ENCODE measurements around the gene NANOGP8. TPM values are rescaled to one million over a fixed set of nuclear protein-coding genes. Genes with fewer than 3 reads are reported as not detected.

The NANOGP8 gene
- total and polyA plus RNA-seq, 7 experiments from 2014 or later: not detected

DNA sequence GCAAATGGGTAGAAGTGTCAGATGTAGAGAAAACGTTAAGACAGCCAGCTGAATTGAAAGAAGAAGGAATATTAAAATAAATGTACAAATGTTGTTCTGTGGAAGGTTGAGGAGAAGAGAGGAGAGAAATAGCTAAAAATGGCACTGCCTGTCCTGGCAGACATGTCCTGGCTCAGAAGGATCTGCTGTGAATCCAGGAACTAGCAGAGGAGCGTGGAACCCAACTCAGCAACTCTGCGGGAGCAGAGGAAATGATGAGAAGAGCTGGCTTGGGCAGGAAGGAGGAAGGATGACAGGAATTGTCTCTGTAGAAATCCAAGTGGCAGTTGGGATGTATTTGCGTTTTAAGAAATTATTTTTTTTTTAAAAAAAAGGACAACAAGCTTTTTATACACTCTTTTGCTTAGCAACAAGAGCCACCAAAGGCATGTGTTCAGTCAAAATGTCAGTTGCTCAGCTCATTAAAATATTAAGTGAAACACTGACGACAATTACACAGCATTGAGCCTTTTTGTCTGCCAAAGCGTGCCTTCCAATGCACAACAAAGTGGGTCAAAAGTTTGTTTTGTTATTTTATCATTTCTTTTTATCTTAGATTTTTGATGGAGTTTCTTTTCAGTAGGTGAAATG, 16.1 kb downstream of the NANOGP8 start:
- Histone ChIP-seq H3K36me3 (ENCODE audit: control insufficient read depth in 2 of 3, insufficient read depth in 3 of 3, low read length in 3 of 3) (no peaks in the 10 kb centered on the region), H3K27ac (ENCODE audit: low read depth, low read length) (no peak overlapping the region), H3K4me1 (ENCODE audit: control insufficient read depth in 2 of 2, insufficient read depth in 2 of 2, low read length in 2 of 2) (no peaks in the 10 kb centered on the region), H3K27me3 (ENCODE audit: control insufficient read depth in 2 of 2, insufficient read depth in 2 of 2, low read length in 2 of 2) (no peaks in the 10 kb centered on the region), H3K9me3 (ENCODE audit: control insufficient read depth in 2 of 3, low read length in 3 of 3) (no peaks in the 10 kb centered on the region), H3K4me3 (ENCODE audit: low read length) (no peak overlapping the region)
- ATAC-seq (no peak), DNase-seq (no peak)
- CTCF ChIA-PET: no interaction called here
- intact Hi-C loops (cut with micrococcal nuclease): no loop called here
- no peaks in the 10 kb centered on the region for H3K4me1 Mint-ChIP-seq
- H3K4me3 Mint-ChIP-seq: no peak overlapping the region
- H3K36me3 Mint-ChIP-seq: no peaks in the 10 kb centered on the region
- no peaks in the 10 kb centered on the region for H3K9me3 Mint-ChIP-seq
- H3K27me3 Mint-ChIP-seq: peaks cover 0 to 14% (median 5%) of the 10 kb centered on the region in 5 donors
- no peak overlapping the region for H3K27ac Mint-ChIP-seq
- POLR2A ChIA-PET: no interaction called here

DNA sequence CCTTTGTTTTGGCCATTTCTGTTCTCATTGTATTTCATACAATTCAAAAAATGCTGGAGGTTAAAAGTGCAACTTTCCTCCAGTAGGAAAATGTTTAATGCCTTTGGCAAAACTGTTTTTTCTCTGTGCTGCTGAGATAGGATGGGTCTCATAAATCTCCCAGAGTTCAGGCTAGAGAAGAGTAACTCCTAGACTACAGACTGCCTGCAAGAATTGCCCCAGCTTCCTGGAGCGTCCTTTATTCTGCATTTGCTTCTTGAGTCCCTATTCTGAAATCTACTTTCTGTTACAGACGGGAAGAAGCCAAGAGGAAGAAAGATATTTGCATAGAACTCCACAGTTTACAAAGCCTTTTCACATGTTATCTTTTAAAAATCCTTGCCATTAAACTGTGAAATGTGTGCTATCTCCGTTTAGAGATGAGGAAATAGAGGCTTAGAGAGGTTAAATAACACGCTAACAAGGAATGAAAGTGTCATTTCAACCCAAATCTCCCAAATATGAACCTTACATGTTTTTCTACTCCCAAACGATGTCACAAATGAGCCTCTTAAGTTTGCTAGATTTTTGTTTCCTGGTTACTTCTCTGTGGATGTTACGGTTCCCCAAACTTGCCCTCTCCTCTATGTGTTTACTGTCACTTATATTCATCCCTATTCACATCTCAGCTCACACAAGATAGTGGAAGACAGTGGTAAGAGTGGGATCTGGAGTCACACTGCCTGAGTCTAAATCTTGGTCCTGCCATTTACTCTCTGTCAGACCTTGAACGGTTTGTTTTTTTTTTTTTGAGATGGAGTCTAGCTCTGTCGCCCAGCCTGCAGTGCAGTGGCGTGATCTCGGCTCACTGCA, 17.4 kb downstream of the NANOGP8 start:
- Mint-ChIP-seq H3K27me3 (peaks cover 0 to 14% (median 4%) of the 10 kb centered on the region in 5 donors), H3K4me3 (no peak overlapping the region), H3K9me3 (no peaks in the 10 kb centered on the region), H3K4me1 (no peaks in the 10 kb centered on the region), H3K27ac (no peak overlapping the region), H3K36me3 (no peaks in the 10 kb centered on the region)
- Histone ChIP-seq H3K36me3 (ENCODE audit: control insufficient read depth in 2 of 3, insufficient read depth in 3 of 3, low read length in 3 of 3) (no peaks in the 10 kb centered on the region), H3K9me3 (ENCODE audit: control insufficient read depth in 2 of 3, low read length in 3 of 3) (no peaks in the 10 kb centered on the region), H3K4me1 (ENCODE audit: control insufficient read depth in 2 of 2, insufficient read depth in 2 of 2, low read length in 2 of 2) (no peaks in the 10 kb centered on the region), H3K4me3 (ENCODE audit: low read length) (no peak overlapping the region), H3K27ac (ENCODE audit: low read depth, low read length) (no peak overlapping the region), H3K27me3 (ENCODE audit: control insufficient read depth in 2 of 2, insufficient read depth in 2 of 2, low read length in 2 of 2) (no peaks in the 10 kb centered on the region)
- POLR2A ChIA-PET: interaction anchor here (0.7 kb wide), 1 partner anchor 18 kb away, joined by 3 read pairs; no protein-coding TSS in a partner anchor
- intact Hi-C loops (cut with micrococcal nuclease): no loop called here
- DNase-seq (no peak), ATAC-seq (no peak)
- CTCF ChIA-PET: no interaction called here

DNA sequence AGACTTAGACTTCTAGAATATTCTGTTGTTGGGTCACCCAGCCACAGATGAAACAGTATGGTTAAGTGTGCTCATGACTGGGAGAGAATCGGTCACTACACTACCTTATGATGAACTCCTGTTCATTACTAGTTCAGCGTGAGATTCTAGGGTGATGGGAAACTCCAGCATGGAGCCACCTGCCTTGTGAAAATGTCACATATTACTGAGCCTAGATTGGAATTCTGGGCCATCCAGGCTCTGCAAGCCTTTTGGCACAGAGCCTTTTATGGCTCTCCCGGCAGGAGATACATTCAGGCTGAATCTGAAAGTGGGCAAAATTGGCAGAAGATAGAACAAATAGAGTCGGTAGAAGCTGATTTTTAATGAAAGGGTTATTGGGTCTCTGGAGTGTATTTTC, 19.0 kb downstream of the NANOGP8 start:
- Histone ChIP-seq H3K4me3 (ENCODE audit: low read length) (no peak overlapping the region), H3K27ac (ENCODE audit: low read depth, low read length) (no peak overlapping the region), H3K4me1 (ENCODE audit: control insufficient read depth in 2 of 2, insufficient read depth in 2 of 2, low read length in 2 of 2) (no peaks in the 10 kb centered on the region), H3K36me3 (ENCODE audit: control insufficient read depth in 2 of 3, insufficient read depth in 3 of 3, low read length in 3 of 3) (no peaks in the 10 kb centered on the region), H3K9me3 (ENCODE audit: control insufficient read depth in 2 of 3, low read length in 3 of 3) (no peaks in the 10 kb centered on the region), H3K27me3 (ENCODE audit: control insufficient read depth in 2 of 2, insufficient read depth in 2 of 2, low read length in 2 of 2) (no peaks in the 10 kb centered on the region)
- Mint-ChIP-seq H3K27ac (no peak overlapping the region), H3K4me3 (no peak overlapping the region), H3K36me3 (no peaks in the 10 kb centered on the region), H3K4me1 (no peaks in the 10 kb centered on the region), H3K9me3 (no peaks in the 10 kb centered on the region), H3K27me3 (peaks cover 0 to 14% (median 4%) of the 10 kb centered on the region in 5 donors)
- ATAC-seq: no peak
- DNase-seq: no peak
- intact Hi-C loops (cut with micrococcal nuclease): no loop called here
- ChIA-PET CTCF (no interaction called here), POLR2A (no interaction called here)

DNA sequence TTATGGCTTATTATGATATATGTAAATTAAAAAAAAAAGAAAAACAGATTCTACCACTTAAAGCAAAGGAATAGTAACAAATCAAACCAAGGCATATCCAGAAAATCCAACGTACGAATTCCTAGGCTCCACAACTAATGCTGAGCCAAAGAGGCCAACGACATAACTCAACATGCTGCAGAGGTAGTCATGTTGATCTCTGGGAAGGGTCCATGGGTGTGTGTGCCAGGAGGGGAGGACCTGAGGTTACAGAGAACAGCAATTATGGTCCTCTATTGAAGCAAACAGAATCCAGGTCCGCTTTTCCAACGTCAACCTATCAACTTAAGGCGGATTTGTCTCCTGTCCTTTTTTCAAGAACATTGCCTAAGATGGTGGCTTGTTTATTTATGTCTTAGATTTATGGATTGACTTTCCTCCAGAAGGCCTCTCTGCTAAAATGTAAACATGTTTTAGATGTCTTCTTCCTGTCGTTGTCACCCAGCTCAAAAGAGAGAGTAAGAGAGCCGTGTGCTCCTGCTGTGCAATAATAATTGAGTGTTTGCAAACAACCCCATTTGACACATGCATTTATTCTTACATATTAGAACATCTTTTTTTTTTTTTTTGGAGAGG, 20.4 kb downstream of the NANOGP8 start:
- Histone ChIP-seq H3K9me3 (ENCODE audit: control insufficient read depth in 2 of 3, low read length in 3 of 3) (no peaks in the 10 kb centered on the region), H3K27me3 (ENCODE audit: control insufficient read depth in 2 of 2, insufficient read depth in 2 of 2, low read length in 2 of 2) (no peaks in the 10 kb centered on the region), H3K4me3 (ENCODE audit: low read length) (no peak overlapping the region), H3K4me1 (ENCODE audit: control insufficient read depth in 2 of 2, insufficient read depth in 2 of 2, low read length in 2 of 2) (no peaks in the 10 kb centered on the region), H3K36me3 (ENCODE audit: control insufficient read depth in 2 of 3, insufficient read depth in 3 of 3, low read length in 3 of 3) (no peaks in the 10 kb centered on the region), H3K27ac (ENCODE audit: low read depth, low read length) (no peak overlapping the region)
- H3K36me3 Mint-ChIP-seq: no peaks in the 10 kb centered on the region
- ChIA-PET POLR2A (no interaction called here), CTCF (no interaction called here)
- H3K9me3 Mint-ChIP-seq: no peaks in the 10 kb centered on the region
- intact Hi-C loops (cut with micrococcal nuclease): no loop called here
- no peak overlapping the region for H3K4me3 Mint-ChIP-seq
- H3K27me3 Mint-ChIP-seq: peaks cover 0 to 14% (median 4%) of the 10 kb centered on the region in 5 donors
- no peak for ATAC-seq
- H3K4me1 Mint-ChIP-seq: no peaks in the 10 kb centered on the region
- H3K27ac Mint-ChIP-seq: no peak overlapping the region
- no peak for DNase-seq

DNA sequence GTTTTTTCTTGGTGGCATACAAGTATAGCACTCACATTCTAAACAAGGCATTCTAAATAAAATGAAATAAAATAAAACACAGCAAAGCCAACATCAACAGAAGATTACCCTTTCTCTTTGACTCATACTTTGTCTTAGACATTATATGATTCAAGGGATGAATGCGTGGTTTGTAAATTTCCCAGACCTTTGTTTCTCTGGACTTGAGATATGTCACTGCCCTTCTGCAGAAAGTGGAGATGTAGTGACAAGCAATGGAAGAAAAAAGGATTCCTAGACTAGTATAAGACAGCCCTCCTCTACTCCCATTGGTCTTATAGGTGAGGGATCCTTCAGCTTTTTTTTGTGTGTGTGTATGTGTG, 22.4 kb downstream of the NANOGP8 start:
- H3K4me3 Mint-ChIP-seq: no peak overlapping the region
- no peaks in the 10 kb centered on the region for H3K9me3 ChIP-seq (ENCODE audit: control insufficient read depth in 2 of 3, low read length in 3 of 3)
- H3K27ac ChIP-seq (ENCODE audit: low read depth, low read length): no peak overlapping the region
- no peak for ATAC-seq
- DNase-seq: no peak
- H3K4me1 ChIP-seq (ENCODE audit: control insufficient read depth in 2 of 2, insufficient read depth in 2 of 2, low read length in 2 of 2): no peaks in the 10 kb centered on the region
- intact Hi-C loops (cut with micrococcal nuclease): no loop called here
- no peak overlapping the region for H3K4me3 ChIP-seq (ENCODE audit: low read length)
- no peaks in the 10 kb centered on the region for H3K9me3 Mint-ChIP-seq
- peaks cover 0 to 13% (median 4%) of the 10 kb centered on the region in 5 donors for H3K27me3 Mint-ChIP-seq
- H3K36me3 ChIP-seq (ENCODE audit: control insufficient read depth in 2 of 3, insufficient read depth in 3 of 3, low read length in 3 of 3): no peaks in the 10 kb centered on the region
- POLR2A ChIA-PET: no interaction called here
- CTCF ChIA-PET: no interaction called here
- H3K4me1 Mint-ChIP-seq: no peaks in the 10 kb centered on the region
- H3K36me3 Mint-ChIP-seq: no peaks in the 10 kb centered on the region
- H3K27me3 ChIP-seq (ENCODE audit: control insufficient read depth in 2 of 2, insufficient read depth in 2 of 2, low read length in 2 of 2): no peaks in the 10 kb centered on the region
- no peak overlapping the region for H3K27ac Mint-ChIP-seq

DNA sequence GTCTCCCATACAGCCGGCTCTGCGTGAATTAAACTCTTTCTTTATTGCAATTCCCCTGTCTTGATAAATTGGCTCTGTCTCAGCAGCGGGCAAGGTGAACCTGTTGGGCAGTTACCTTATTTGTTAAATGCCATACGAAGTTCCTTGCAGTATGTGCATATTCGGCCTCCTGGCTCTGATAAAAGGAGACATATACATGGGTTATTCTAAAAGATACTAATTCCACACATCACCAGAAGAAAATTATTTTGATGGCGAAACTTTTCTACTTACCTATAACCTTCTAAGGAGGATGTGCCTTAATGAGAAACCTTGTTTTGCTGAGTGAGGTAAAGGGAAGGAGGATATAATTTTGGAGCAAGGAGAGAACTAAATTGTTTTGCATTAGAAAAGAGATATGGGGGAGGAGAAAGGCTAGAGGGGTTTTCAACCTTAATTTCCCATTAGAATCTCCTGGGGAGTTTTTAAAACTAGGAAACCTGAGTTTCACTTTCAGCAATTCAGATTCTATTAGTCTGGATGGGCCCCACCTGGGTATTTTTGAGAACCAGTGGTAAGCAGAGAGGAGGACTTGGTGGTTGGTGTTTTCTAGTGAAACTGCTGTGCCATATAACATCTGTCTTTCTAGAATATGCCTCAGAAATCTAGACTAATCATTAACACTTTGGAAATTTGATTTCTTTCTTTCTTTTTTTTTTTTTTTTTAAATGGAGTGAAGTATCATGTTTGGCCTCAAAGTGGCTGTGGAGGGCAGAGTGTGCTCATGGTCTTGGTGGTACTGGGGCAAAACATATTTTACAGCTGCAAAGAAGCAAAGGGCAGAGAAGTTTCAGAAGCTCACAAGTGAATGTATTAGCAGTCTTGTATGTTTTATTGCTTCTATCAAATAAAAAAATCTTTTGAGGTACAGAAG, 23.0 kb downstream of the NANOGP8 start:
- peaks cover 0 to 13% (median 5%) of the 10 kb centered on the region in 5 donors for H3K27me3 Mint-ChIP-seq
- no peaks in the 10 kb centered on the region for H3K4me1 ChIP-seq (ENCODE audit: control insufficient read depth in 2 of 2, insufficient read depth in 2 of 2, low read length in 2 of 2)
- no peak overlapping the region for H3K4me3 Mint-ChIP-seq
- no peaks in the 10 kb centered on the region for H3K36me3 ChIP-seq (ENCODE audit: control insufficient read depth in 2 of 3, insufficient read depth in 3 of 3, low read length in 3 of 3)
- H3K4me1 Mint-ChIP-seq: no peaks in the 10 kb centered on the region
- ATAC-seq (no peak), DNase-seq (no peak)
- H3K27ac Mint-ChIP-seq: no peak overlapping the region
- ChIA-PET POLR2A (no interaction called here), CTCF (no interaction called here)
- H3K9me3 ChIP-seq (ENCODE audit: control insufficient read depth in 2 of 3, low read length in 3 of 3): no peaks in the 10 kb centered on the region
- intact Hi-C loops (cut with micrococcal nuclease): no loop called here
- no peaks in the 10 kb centered on the region for H3K27me3 ChIP-seq (ENCODE audit: control insufficient read depth in 2 of 2, insufficient read depth in 2 of 2, low read length in 2 of 2)
- H3K9me3 Mint-ChIP-seq: no peaks in the 10 kb centered on the region
- no peaks in the 10 kb centered on the region for H3K36me3 Mint-ChIP-seq
- H3K4me3 ChIP-seq (ENCODE audit: low read length): no peak overlapping the region
- H3K27ac ChIP-seq (ENCODE audit: low read depth, low read length): no peak overlapping the region

Data from naive thymus-derived CD4-positive, alpha-beta T cell (primary cell).